Measurements from ENCODE around the gene MORN4. TPM values are rescaled to one million over a fixed set of nuclear protein-coding genes. Genes with fewer than 3 reads are reported as not detected.

The MORN4 gene
- total RNA-seq, 1 donor from 2014 or later, result 17.7 TPM

Other genes with a start within 250 kb of the MORN4 start
- gene RRP12, start 232.2 kb downstream of the MORN4 start, total RNA-seq, result 23.5 TPM
- 331 TPM for gene PGAM1, start 207.3 kb downstream of the MORN4 start, total RNA-seq
- gene EXOSC1, start 187.5 kb downstream of the MORN4 start, total RNA-seq, result 15.8 TPM
- 25.5 TPM for gene ZDHHC16, start 187.3 kb downstream of the MORN4 start, total RNA-seq
- 46.7 TPM for gene MMS19, start 135.1 kb downstream of the MORN4 start, total RNA-seq
- 25.5 TPM for gene UBTD1, start 134.6 kb downstream of the MORN4 start, total RNA-seq
- 138 TPM for gene ANKRD2, start 60.7 kb downstream of the MORN4 start, total RNA-seq
- 20.4 TPM for gene HOGA1, start 49.1 kb downstream of the MORN4 start, total RNA-seq
- 0.51 TPM for gene C10orf62, start 43.8 kb downstream of the MORN4 start, total RNA-seq
- 18.0 TPM for gene PI4K2A, start 7.2 kb upstream of the MORN4 start, total RNA-seq
- 6.3 TPM for gene AVPI1, start 53.7 kb upstream of the MORN4 start, total RNA-seq
- 8.6 TPM for gene MARVELD1, start 80.2 kb upstream of the MORN4 start, total RNA-seq
- 19.8 TPM for gene ZFYVE27, start 103.6 kb upstream of the MORN4 start, total RNA-seq
- gene SFRP5, start 138.5 kb upstream of the MORN4 start, total RNA-seq, result 3.2 TPM
- 0.54 TPM for gene GOLGA7B, start 216.3 kb upstream of the MORN4 start, total RNA-seq